AG04450 (cell line): ENCODE results near the gene CCR1. TPM values are rescaled to one million over a fixed set of nuclear protein-coding genes. Genes with fewer than 3 reads are reported as not detected.

Experiments used
- CTCF ChIA-PET: fragments of 300-600, 350-600 bp; formaldehyde crosslinking; extraction: SDS; loops from one replicate; lab custom pipeline; 2022; ENCODE audit warnings: antibody characterized with exemption, inconsistent platforms; lab: Charles Lee
- POLR2A ChIA-PET: fragments of 350-600 bp; formaldehyde crosslinking; extraction: SDS; loops from one replicate; lab custom pipeline; 2021; ENCODE audit warnings: antibody characterized with exemption, inconsistent platforms; lab: Yijun Ruan, JAX
- DNase-seq: peaks from one replicate; pipeline ENCODE4 v3.0.0-alpha.2; 2011; ENCODE audit warnings: low read depth, low spot score
- H3K27ac ChIP-seq: one replicate; pipeline ENCODE4 v1.5.1; 2012; ENCODE audit warnings: low read depth, low read length, control low read depth
- H3K27me3 ChIP-seq: one replicate; pipeline ENCODE4 v1.6.0; 2012; ENCODE audit warnings: low read length; ENCODE audit not compliant: control insufficient read depth, insufficient read depth
- H3K4me3 ChIP-seq: 2 replicates; pipeline ENCODE4 v1.5.1; 2011; ENCODE audit warnings: mild to moderate bottlenecking, low read depth, low read length, control low read depth
- H3K9me3 ChIP-seq: 2 replicates; pipeline ENCODE4 v1.5.1; 2012; ENCODE audit warnings: low read length; ENCODE audit not compliant: control insufficient read depth, insufficient read depth
- CTCF ChIP-seq: IDR thresholded peaks from 2 replicates; pipeline ENCODE4 v1.5.1; 2011; ENCODE audit warnings: low read depth, low read length, control low read depth, inconsistent platforms
- polyA plus RNA-seq: library from polyadenylated mRNA; depleted of rRNA; stranded (reverse); fragments of >200 nt; gene quantifications from 2 replicates; pipeline ENCODE4 v1.2.3, GENCODE V29; 2011

The CCR1 gene
- polyA plus RNA-seq, 1 experiment = 0.02 TPM

DNA sequence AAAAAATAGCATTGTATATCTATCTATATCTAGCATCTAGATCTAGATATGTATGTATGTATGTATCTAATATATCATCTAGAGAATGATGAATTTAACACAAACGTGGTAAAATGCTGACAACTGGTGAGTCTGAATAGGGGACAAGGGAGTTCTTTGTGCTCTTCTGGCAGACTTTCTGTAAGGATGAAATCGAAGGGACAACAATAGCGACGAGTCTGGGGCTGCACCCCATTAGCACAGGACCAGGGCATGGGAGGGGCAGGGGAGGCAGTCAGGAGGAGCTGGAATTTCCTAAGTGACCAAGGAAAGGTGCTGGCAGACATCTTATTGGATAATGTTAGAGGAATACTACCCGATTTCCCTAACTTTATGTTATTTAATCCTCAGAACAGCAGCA lies 7.9 kb downstream of the CCR1 start:
- ChIA-PET POLR2A (no interaction called here), CTCF (no interaction called here)
- H3K27me3 ChIP-seq = peaks cover 15% of the 10 kb centered on the region

GRCh38 chr3:46196261-46196957 lies 11.7 kb downstream of the CCR1 start:
- CTCF ChIA-PET = no interaction called here
- Histone ChIP-seq H3K9me3 (no peaks in the 10 kb centered on the region), H3K4me3 (no peak overlapping the region), H3K27ac (no peak overlapping the region), H3K27me3 (peaks cover 14% of the 10 kb centered on the region)
- no peak for TF ChIP-seq CTCF
- no peak for DNase-seq
- POLR2A ChIA-PET = no interaction called here

More for the DNA sequence above, 7.9 kb downstream of the CCR1 start:
- no peak overlapping the region for H3K27ac ChIP-seq
- TF ChIP-seq CTCF = no peak
- H3K4me3 ChIP-seq = no peak overlapping the region
- DNase-seq = no peak
- no peaks in the 10 kb centered on the region for H3K9me3 ChIP-seq

DNA sequence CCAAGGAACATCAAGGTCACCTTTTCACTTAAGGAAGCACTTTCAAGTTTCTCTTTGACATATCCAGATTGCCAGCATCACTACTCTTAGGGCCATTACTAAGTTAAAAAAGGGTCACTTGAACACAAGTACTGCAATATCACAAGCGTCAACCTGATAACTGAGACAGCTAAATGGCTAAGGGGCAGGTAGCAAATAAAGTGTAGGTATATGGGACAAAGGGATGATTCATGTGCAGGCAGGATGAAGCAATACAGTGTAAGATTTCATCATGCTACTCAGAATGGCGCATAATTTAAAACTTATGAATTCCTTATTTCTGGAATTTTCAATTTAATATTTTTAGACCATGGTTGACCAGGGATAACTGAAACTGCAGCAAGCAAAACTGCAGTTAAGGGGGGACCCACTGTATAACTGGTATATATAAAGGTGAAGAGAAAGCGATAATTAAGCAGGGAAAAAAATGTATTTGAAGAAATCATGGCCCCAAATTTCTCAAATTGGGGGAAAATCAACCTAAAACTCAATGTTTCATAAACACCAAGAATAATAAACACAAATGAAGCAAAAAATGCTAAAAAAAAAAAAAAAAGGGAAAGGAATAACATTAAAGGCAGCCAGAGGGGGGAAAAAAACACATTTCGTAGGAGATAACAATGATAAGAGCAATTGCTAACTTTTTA lies 13.1 kb downstream of the CCR1 start:
- CTCF ChIA-PET = no interaction called here
- no peak for TF ChIP-seq CTCF
- Histone ChIP-seq H3K9me3 (no peaks in the 10 kb centered on the region), H3K27ac (no peak overlapping the region), H3K4me3 (no peak overlapping the region), H3K27me3 (peaks cover 3% of the 10 kb centered on the region)
- DNase-seq = no peak
- POLR2A ChIA-PET = no interaction called here

DNA sequence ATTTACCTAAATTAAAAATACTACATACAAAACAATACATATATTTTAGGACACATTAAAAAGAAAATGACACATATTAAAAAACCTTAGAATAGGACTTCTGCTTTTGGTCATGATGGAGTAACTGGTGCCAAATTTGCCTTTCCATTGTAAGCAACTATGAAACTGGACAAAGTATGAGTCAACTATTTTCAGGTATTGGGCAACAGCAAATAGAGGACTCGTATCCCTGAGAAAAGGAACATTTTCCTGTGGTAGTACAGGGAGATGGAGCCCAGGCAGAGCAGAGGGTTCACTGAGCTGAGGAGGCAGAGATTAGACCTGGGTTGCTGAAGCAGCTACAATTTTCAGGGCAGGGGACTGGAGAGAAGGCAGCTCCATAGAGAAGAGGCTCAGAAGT lies 14.7 kb downstream of the CCR1 start:
- Histone ChIP-seq H3K9me3 (no peaks in the 10 kb centered on the region), H3K27ac (no peak overlapping the region), H3K27me3 (no peaks in the 10 kb centered on the region), H3K4me3 (no peak overlapping the region)
- no peak for DNase-seq
- ChIA-PET CTCF (no interaction called here), POLR2A (no interaction called here)
- no peak for TF ChIP-seq CTCF

DNA sequence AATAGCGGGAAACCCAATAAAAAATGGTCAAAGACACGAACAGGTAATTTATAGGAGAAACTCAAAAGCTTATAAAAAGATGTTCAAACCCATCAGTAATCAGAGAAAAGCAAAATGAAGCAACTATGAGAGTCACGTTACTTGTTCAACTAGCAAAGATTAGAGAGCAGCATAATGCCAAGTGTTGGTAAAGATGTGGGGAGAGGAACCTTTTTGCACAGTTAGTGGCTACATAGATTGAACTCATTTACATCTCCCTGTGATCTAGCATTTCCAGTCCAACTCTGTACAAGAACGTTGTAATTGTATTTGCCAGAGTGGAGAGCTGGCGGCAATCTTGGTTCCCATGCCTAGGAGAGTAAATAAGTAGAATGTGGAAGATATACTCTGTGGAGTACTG lies 15.2 kb downstream of the CCR1 start:
- H3K27me3 ChIP-seq = no peaks in the 10 kb centered on the region
- POLR2A ChIA-PET = no interaction called here
- H3K4me3 ChIP-seq = no peak overlapping the region
- no peak for TF ChIP-seq CTCF
- CTCF ChIA-PET = no interaction called here
- H3K9me3 ChIP-seq = no peaks in the 10 kb centered on the region
- DNase-seq = no peak
- H3K27ac ChIP-seq = no peak overlapping the region
